Suprapubic skin (tissue), 4 donors: ENCODE measurements around the gene ADGRD2. TPM values are rescaled to one million over a fixed set of nuclear protein-coding genes. Genes with fewer than 3 reads are reported as not detected.

Source experiments
- DNase-seq, 2 donors: peaks; one replicate each; pipeline ENCODE4 v3.0.0-alpha.2; 2019; ENCODE audit warnings: low spot score in 2 of 2
- H3K27ac ChIP-seq: fragments of 200-600 bp; sonication (generic); one replicate; pipeline ENCODE4 v1.5.1; 2019
- H3K27me3 ChIP-seq: fragments of 200-600 bp; sonication (generic); one replicate; pipeline ENCODE4 v1.5.1; 2019
- H3K36me3 ChIP-seq: fragments of 200-600 bp; sonication (generic); one replicate; pipeline ENCODE4 v1.5.1; 2019
- H3K4me1 ChIP-seq: fragments of 200-600 bp; sonication (generic); one replicate; pipeline ENCODE4 v1.5.1; 2019
- H3K4me3 ChIP-seq: fragments of 200-600 bp; sonication (generic); one replicate; pipeline ENCODE4 v1.5.1; 2019; ENCODE audit warnings: mild to moderate bottlenecking
- H3K9me3 ChIP-seq: fragments of 200-600 bp; sonication (generic); one replicate; pipeline ENCODE4 v1.5.1; 2019
- CTCF ChIP-seq, 2 donors: fragments of 200-600 bp in 1 of 2; fragments of 450-650 bp in 1 of 2; sonication (generic) in 1 of 2; IDR thresholded peaks; one replicate each; pipeline ENCODE4 v1.5.1; 2016 to 2019; ENCODE audit warnings: antibody characterized with exemption in 2 of 2, mild to moderate bottlenecking in 1 of 2, moderate library complexity in 1 of 2
- EP300 ChIP-seq: sonication (generic); formaldehyde crosslinking; IDR thresholded peaks from one replicate; pipeline ENCODE4 v1.6.1; 2017; ENCODE audit warnings: antibody characterized with exemption
- POLR2A ChIP-seq, 2 donors: fragments of 450-650 bp; IDR thresholded peaks; one replicate each; pipeline ENCODE4 v1.6.1; 2017; ENCODE audit warnings: antibody characterized with exemption in 2 of 2, mild to moderate bottlenecking in 2 of 2, moderate library complexity in 2 of 2
- POLR2AphosphoS5 ChIP-seq, 3 donors: sonication (generic); formaldehyde crosslinking; IDR thresholded peaks; one replicate each; pipeline ENCODE4 v1.6.1; 2017; ENCODE audit warnings: antibody characterized with exemption in 3 of 3
- WGBS: methylation state at CpG from one replicate; pipeline ENCODE4 v1.1.5; 2018; 5-methylcytosine and 5-hydroxymethylcytosine counted together
- total RNA-seq, 4 donors: library from RNA; depleted of rRNA; stranded (reverse); fragments of >200 nt; gene quantifications; one replicate each; pipeline ENCODE4 v1.1.0, GENCODE V29; 2016

The ADGRD2 gene
- total RNA-seq, 4 donors from 2014 or later = 0.31 to 7.7 TPM; not detected in 2

GRCh38 chr9:124437086-124437485 is 13.2 kb upstream of the ADGRD2 start:
- peaks cover 25% of the 10 kb centered on the region for H3K27me3 ChIP-seq
- no peaks in the 10 kb centered on the region for H3K36me3 ChIP-seq
- WGBS = 95% methylated on average over 3 of the region's 3 CpGs
- H3K9me3 ChIP-seq = no peaks in the 10 kb centered on the region
- H3K27ac ChIP-seq = no peak overlapping the region
- peaks cover 3% of the 10 kb centered on the region for H3K4me1 ChIP-seq
- H3K4me3 ChIP-seq = no peak overlapping the region
- DNase-seq = peak in 1 of 2 donors; percentile 14
- no peak for TF ChIP-seq CTCF (IDR thresholded peaks at IDR 0.05)
- TF ChIP-seq POLR2AphosphoS5 (IDR thresholded peaks at IDR 0.05) = no peak
- TF ChIP-seq POLR2A (IDR thresholded peaks at IDR 0.05) = no peak
- TF ChIP-seq EP300 = no peak

- peak in 1 of 2 donors; percentile 37 for DNase-seq
- no peak for TF ChIP-seq CTCF (IDR thresholded peaks at IDR 0.05)
- no peak for TF ChIP-seq POLR2AphosphoS5 (IDR thresholded peaks at IDR 0.05)
- no peak for TF ChIP-seq POLR2A (IDR thresholded peaks at IDR 0.05)
- no peak for TF ChIP-seq EP300
- Histone ChIP-seq H3K27me3 (peaks cover 25% of the 10 kb centered on the region), H3K36me3 (no peaks in the 10 kb centered on the region), H3K9me3 (no peaks in the 10 kb centered on the region), H3K4me1 (peaks cover 3% of the 10 kb centered on the region), H3K4me3 (no peak overlapping the region), H3K27ac (no peak overlapping the region)
- 84% methylated on average over 9 of the region's 9 CpGs for WGBS
Observed at GRCh38 chr9:124438091-124438490, 12.2 kb upstream of the ADGRD2 start.

GRCh38 chr9:124439086-124439485 is 11.2 kb upstream of the ADGRD2 start:
- Histone ChIP-seq H3K27me3 (peaks cover 25% of the 10 kb centered on the region), H3K4me1 (peaks cover 3% of the 10 kb centered on the region), H3K27ac (no peak overlapping the region), H3K36me3 (no peaks in the 10 kb centered on the region), H3K9me3 (no peaks in the 10 kb centered on the region), H3K4me3 (no peak overlapping the region)
- 71% methylated on average over 1 of the region's 1 CpG for WGBS
- no peak for TF ChIP-seq CTCF (IDR thresholded peaks at IDR 0.05)
- no peak for TF ChIP-seq EP300
- TF ChIP-seq POLR2A (IDR thresholded peaks at IDR 0.05) = no peak
- TF ChIP-seq POLR2AphosphoS5 (IDR thresholded peaks at IDR 0.05) = no peak
- DNase-seq = no peak

- WGBS = 79% methylated on average over 6 of the region's 6 CpGs
- peak in 1 of 2 donors; percentile 37 for DNase-seq
- peaks cover 25% of the 10 kb centered on the region for H3K27me3 ChIP-seq
- H3K9me3 ChIP-seq = no peaks in the 10 kb centered on the region
- no peak overlapping the region for H3K27ac ChIP-seq
- TF ChIP-seq CTCF (IDR thresholded peaks at IDR 0.05) (no peak), POLR2A (IDR thresholded peaks at IDR 0.05) (no peak), EP300 (no peak), POLR2AphosphoS5 (IDR thresholded peaks at IDR 0.05) (no peak)
- H3K36me3 ChIP-seq = no peaks in the 10 kb centered on the region
- peaks cover 3% of the 10 kb centered on the region for H3K4me1 ChIP-seq
- H3K4me3 ChIP-seq = no peak overlapping the region
Observed at GRCh38 chr9:124439686-124440243, 10.5 kb upstream of the ADGRD2 start.

GRCh38 chr9:124440786-124441185 is 9.5 kb upstream of the ADGRD2 start:
- no peaks in the 10 kb centered on the region for H3K36me3 ChIP-seq
- no peaks in the 10 kb centered on the region for H3K9me3 ChIP-seq
- TF ChIP-seq EP300 = no peak
- TF ChIP-seq POLR2AphosphoS5 (IDR thresholded peaks at IDR 0.05) = no peak
- no peak for TF ChIP-seq CTCF (IDR thresholded peaks at IDR 0.05)
- TF ChIP-seq POLR2A (IDR thresholded peaks at IDR 0.05) = no peak
- WGBS = 68% methylated on average over 10 of the region's 10 CpGs
- H3K4me3 ChIP-seq = no peak overlapping the region
- peaks cover 3% of the 10 kb centered on the region for H3K4me1 ChIP-seq
- peak in 1 of 2 donors; percentile 21 for DNase-seq
- H3K27ac ChIP-seq = no peak overlapping the region
- H3K27me3 ChIP-seq = peaks cover 25% of the 10 kb centered on the region
